ENCODE results near the gene MYOM1. TPM values are rescaled to one million over a fixed set of nuclear protein-coding genes. Genes with fewer than 3 reads are reported as not detected.
A peak's percentile ranks its signal among the peaks of the same experiment; 100 is the strongest.

Gene MYOM1
- total RNA-seq, 4 donors from 2014 or later, result 3.1 to 15.8 (median 9.0) TPM

GRCh38 chr18:3218819-3219218 lies 949 bp downstream of the MYOM1 start:
- Histone ChIP-seq H3K27me3 (no peaks in the 10 kb centered on the region), H3K36me3 (no peaks in the 10 kb centered on the region), H3K4me3 (peak overlapping the region; percentile 9 to 20), H3K4me1 (peaks cover 0 to 4% of the 10 kb centered on the region in 2 donors), H3K9me3 (no peaks in the 10 kb centered on the region), H3K27ac (peak overlapping the region; percentile 67 to 77)
- DNase-seq, result no peak
- no peak for TF ChIP-seq POLR2A (IDR thresholded peaks at IDR 0.05)
- no peak for TF ChIP-seq CTCF (IDR thresholded peaks at IDR 0.05)
- intact Hi-C loops (cut with DNase I; ENCODE audit: low total_unique reads), result no loop called here

- no peak for DNase-seq
- Histone ChIP-seq H3K4me1 (peaks cover 0 to 4% of the 10 kb centered on the region in 2 donors), H3K36me3 (no peaks in the 10 kb centered on the region), H3K27me3 (no peaks in the 10 kb centered on the region), H3K27ac (peak overlapping the region; percentile 67 to 77), H3K4me3 (no peak overlapping the region), H3K9me3 (no peaks in the 10 kb centered on the region)
- TF ChIP-seq POLR2A (IDR thresholded peaks at IDR 0.05) (no peak), CTCF (IDR thresholded peaks at IDR 0.05) (no peak)
- intact Hi-C loops (cut with DNase I; ENCODE audit: low total_unique reads), result no loop called here
Measured at GRCh38 chr18:3217948-3218647, 1.7 kb downstream of the MYOM1 start.

GRCh38 chr18:3216987-3217386 lies 2.8 kb downstream of the MYOM1 start:
- no peak for DNase-seq
- H3K27ac ChIP-seq, result no peak overlapping the region
- TF ChIP-seq POLR2A (IDR thresholded peaks at IDR 0.05) (no peak), CTCF (IDR thresholded peaks at IDR 0.05) (no peak)
- no peak overlapping the region for H3K4me3 ChIP-seq
- H3K36me3 ChIP-seq, result no peaks in the 10 kb centered on the region
- H3K9me3 ChIP-seq, result no peaks in the 10 kb centered on the region
- peaks cover 0 to 4% of the 10 kb centered on the region in 2 donors for H3K4me1 ChIP-seq
- no peaks in the 10 kb centered on the region for H3K27me3 ChIP-seq
- intact Hi-C loops (cut with DNase I; ENCODE audit: low total_unique reads), result no loop called here

GRCh38 chr18:3214855-3215637 lies 4.7 kb downstream of the MYOM1 start:
- no peak overlapping the region for H3K4me3 ChIP-seq
- no peaks in the 10 kb centered on the region for H3K36me3 ChIP-seq
- H3K9me3 ChIP-seq, result no peaks in the 10 kb centered on the region
- H3K27ac ChIP-seq, result no peak overlapping the region
- H3K27me3 ChIP-seq, result no peaks in the 10 kb centered on the region
- intact Hi-C loops (cut with DNase I; ENCODE audit: low total_unique reads), result no loop called here
- no peak for DNase-seq
- TF ChIP-seq CTCF (IDR thresholded peaks at IDR 0.05), result no peak
- no peak for TF ChIP-seq POLR2A (IDR thresholded peaks at IDR 0.05)
- peaks cover 0 to 4% of the 10 kb centered on the region in 2 donors for H3K4me1 ChIP-seq

All from uterus (tissue), 4 donors.